OCI-M1 (cell line): ENCODE results near the gene AXIN2.

Source experiments
- DNase-seq: peaks from one replicate; lab custom pipeline; 2025; lab: John Stamatoyannopoulos, UW

Gene AXIN2

GRCh38 chr17:65561452-65562205, at the start of gene AXIN2:
TSS of gene AXIN2 (minus strand) at chr17:65561648. CDS start at chr17:65558620, 3,028 bp downstream.
- peak; percentile 85 for DNase-seq

- DNase-seq: no peak
These were observed 48.3 kb upstream of the AXIN2 start for GRCh38 chr17:65609749-65610148.

- no peak for DNase-seq
These were observed 47.8 kb upstream of the AXIN2 start for GRCh38 chr17:65609286-65609685.

GRCh38 chr17:65604070-65604469, 42.6 kb upstream of the AXIN2 start:
- DNase-seq: no peak

- DNase-seq: no peak
These were observed 40.4 kb upstream of the AXIN2 start for GRCh38 chr17:65601881-65602280.

GRCh38 chr17:65601145-65601544, 39.7 kb upstream of the AXIN2 start:
- DNase-seq: no peak

GRCh38 chr17:65600518-65600917, 39.1 kb upstream of the AXIN2 start:
- DNase-seq: no peak

GRCh38 chr17:65599650-65600049, 38.2 kb upstream of the AXIN2 start:
- DNase-seq: no peak

- DNase-seq: no peak
These were observed 37.3 kb upstream of the AXIN2 start for GRCh38 chr17:65598746-65599145.

- DNase-seq: no peak
These were observed 33.7 kb upstream of the AXIN2 start for GRCh38 chr17:65595071-65595656.

- no peak for DNase-seq
These were observed 32.7 kb upstream of the AXIN2 start for GRCh38 chr17:65593855-65594845.

GRCh38 chr17:65593092-65593854, 31.8 kb upstream of the AXIN2 start:
- no peak for DNase-seq

- no peak for DNase-seq
These were observed 30.9 kb upstream of the AXIN2 start for GRCh38 chr17:65592125-65592965.

GRCh38 chr17:65589321-65589720, 27.9 kb upstream of the AXIN2 start:
- DNase-seq: no peak

GRCh38 chr17:65588181-65588808, 26.8 kb upstream of the AXIN2 start:
- no peak for DNase-seq

GRCh38 chr17:65587534-65588180, 26.2 kb upstream of the AXIN2 start:
- DNase-seq: no peak

GRCh38 chr17:65586899-65587298, 25.5 kb upstream of the AXIN2 start:
- no peak for DNase-seq

GRCh38 chr17:65584604-65585521, 23.4 kb upstream of the AXIN2 start:
- DNase-seq: no peak
